GM12878 (cell line): ENCODE measurements around the gene CD200R1. TPM values are rescaled to one million over a fixed set of nuclear protein-coding genes. Genes with fewer than 3 reads are reported as not detected.

Experiments
- NR2C2 ChIP-seq: IDR thresholded peaks from 2 replicates; pipeline ENCODE4 v1.6.1; 2011; ENCODE audit warnings: borderline replicate concordance, low read depth; ENCODE audit not compliant: control insufficient read depth, insufficient read length
- TCF3 ChIP-seq: IDR thresholded peaks from 2 replicates; pipeline ENCODE4 v1.6.1; 2012; ENCODE audit warnings: low read depth, mild to moderate bottlenecking, low read length, borderline replicate concordance; ENCODE audit not compliant: insufficient read depth
- ZNF384 ChIP-seq: IDR thresholded peaks from 2 replicates; pipeline ENCODE4 v1.6.1; 2012; ENCODE audit warnings: low read depth, mild to moderate bottlenecking, low read length, improper control_type of control experiment, borderline replicate concordance
- polyA plus RNA-seq, 11 experiments: library from polyadenylated mRNA; depleted of rRNA in 4 of 11; unstranded in 6 of 11; stranded (reverse) in 5 of 11; fragments of >200 nt; fragmentation: Nextera tagmentation in 4 of 11; fragmentation: Illumina TruSeq in 1 of 11; extraction: Ambion mirVana in 4 of 11; extraction: Trizol in 1 of 11; gene quantifications; 1 replicate in 1 of 11; 2 replicates in 10 of 11; pipeline versions ENCODE4 v1.2.1 to v1.2.3, GENCODE V29; 2011 to 2016; ENCODE audit warnings: inconsistent platforms in 2 of 11, missing spikeins in 2 of 11, low read depth in 1 of 11
- total RNA-seq, 4 experiments: library from RNA; depleted of rRNA in 3 of 4; stranded (reverse); fragments of >200 nt in 3 of 4; fragmentation: Illumina TruSeq in 1 of 4; extraction: Trizol in 1 of 4; gene quantifications; 2 replicates each; pipeline versions ENCODE4 v1.2.1 to v1.2.3, GENCODE V29; 2013 to 2021
- TF ChIP-seq, protein P1 (sequence below): IDR thresholded peaks from 2 replicates; pipeline ENCODE4 v1.6.1; 2012; ENCODE audit warnings: improper control_type of control experiment, low read depth, low read length; ENCODE audit not compliant: insufficient replicate concordance
- TF ChIP-seq, protein P2 (sequence below): IDR thresholded peaks from 2 replicates; pipeline ENCODE4 v1.6.1; 2012; ENCODE audit warnings: mild to moderate bottlenecking, low read depth, low read length
- TF ChIP-seq, protein P3 (sequence below): IDR thresholded peaks from 2 replicates; pipeline ENCODE4 v1.6.1; 2011; ENCODE audit warnings: low read depth, low read length, improper control_type of control experiment, borderline replicate concordance
- TF ChIP-seq, protein P4 (sequence below): fragments of 450-650 bp; IDR thresholded peaks from 2 replicates; pipeline ENCODE4 v1.6.1; 2016; ENCODE audit warnings: mild to moderate bottlenecking, moderate library complexity, borderline replicate concordance
- TF ChIP-seq, protein P5 (sequence below): fragments of 450-650 bp; IDR thresholded peaks from 2 replicates; pipeline ENCODE4 v1.6.1; 2017; ENCODE audit warnings: borderline replicate concordance
- TF ChIP-seq, protein P6 (sequence below): fragments of 450-650 bp; conservative IDR thresholded peaks from 2 replicates; pipeline ENCODE4 v1.6.1; 2017; ENCODE audit warnings: mild to moderate bottlenecking, moderate library complexity

CD200R1 gene
- total and polyA plus RNA-seq, 10 of the 15 experiments (the other 5 are each of a cell fraction or from before 2014, with no cell fraction given), result 0.15 to 1.1 (median 0.88) TPM

DNA sequence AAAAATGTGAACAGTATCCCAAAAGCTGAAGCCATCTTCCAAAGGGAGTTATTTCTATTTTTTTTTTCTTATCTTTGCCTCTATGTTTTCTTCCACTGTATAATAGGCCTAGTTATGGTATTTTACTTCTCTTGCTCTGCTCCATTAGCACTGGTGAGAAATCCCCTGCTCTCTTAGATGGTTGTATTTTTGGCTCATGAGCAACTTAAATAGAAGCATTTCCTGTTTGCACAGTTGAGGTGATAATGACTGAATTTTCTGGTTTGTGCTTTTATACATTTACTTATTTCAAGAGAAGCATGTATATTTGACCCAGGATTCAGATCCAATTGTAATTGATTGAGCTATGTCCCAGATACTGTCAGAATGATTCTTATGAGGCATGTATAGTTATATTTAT lies 66.7 kb downstream of the CD200R1 start (continued):
- TF ChIP-seq, protein P1, sequence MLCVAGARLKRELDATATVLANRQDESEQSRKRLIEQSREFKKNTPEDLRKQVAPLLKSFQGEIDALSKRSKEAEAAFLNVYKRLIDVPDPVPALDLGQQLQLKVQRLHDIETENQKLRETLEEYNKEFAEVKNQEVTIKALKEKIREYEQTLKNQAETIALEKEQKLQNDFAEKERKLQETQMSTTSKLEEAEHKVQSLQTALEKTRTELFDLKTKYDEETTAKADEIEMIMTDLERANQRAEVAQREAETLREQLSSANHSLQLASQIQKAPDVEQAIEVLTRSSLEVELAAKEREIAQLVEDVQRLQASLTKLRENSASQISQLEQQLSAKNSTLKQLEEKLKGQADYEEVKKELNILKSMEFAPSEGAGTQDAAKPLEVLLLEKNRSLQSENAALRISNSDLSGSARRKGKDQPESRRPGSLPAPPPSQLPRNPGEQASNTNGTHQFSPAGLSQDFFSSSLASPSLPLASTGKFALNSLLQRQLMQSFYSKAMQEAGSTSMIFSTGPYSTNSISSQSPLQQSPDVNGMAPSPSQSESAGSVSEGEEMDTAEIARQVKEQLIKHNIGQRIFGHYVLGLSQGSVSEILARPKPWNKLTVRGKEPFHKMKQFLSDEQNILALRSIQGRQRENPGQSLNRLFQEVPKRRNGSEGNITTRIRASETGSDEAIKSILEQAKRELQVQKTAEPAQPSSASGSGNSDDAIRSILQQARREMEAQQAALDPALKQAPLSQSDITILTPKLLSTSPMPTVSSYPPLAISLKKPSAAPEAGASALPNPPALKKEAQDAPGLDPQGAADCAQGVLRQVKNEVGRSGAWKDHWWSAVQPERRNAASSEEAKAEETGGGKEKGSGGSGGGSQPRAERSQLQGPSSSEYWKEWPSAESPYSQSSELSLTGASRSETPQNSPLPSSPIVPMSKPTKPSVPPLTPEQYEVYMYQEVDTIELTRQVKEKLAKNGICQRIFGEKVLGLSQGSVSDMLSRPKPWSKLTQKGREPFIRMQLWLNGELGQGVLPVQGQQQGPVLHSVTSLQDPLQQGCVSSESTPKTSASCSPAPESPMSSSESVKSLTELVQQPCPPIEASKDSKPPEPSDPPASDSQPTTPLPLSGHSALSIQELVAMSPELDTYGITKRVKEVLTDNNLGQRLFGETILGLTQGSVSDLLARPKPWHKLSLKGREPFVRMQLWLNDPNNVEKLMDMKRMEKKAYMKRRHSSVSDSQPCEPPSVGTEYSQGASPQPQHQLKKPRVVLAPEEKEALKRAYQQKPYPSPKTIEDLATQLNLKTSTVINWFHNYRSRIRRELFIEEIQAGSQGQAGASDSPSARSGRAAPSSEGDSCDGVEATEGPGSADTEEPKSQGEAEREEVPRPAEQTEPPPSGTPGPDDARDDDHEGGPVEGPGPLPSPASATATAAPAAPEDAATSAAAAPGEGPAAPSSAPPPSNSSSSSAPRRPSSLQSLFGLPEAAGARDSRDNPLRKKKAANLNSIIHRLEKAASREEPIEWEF, result peak; percentile 41
- TF ChIP-seq, protein P2, sequence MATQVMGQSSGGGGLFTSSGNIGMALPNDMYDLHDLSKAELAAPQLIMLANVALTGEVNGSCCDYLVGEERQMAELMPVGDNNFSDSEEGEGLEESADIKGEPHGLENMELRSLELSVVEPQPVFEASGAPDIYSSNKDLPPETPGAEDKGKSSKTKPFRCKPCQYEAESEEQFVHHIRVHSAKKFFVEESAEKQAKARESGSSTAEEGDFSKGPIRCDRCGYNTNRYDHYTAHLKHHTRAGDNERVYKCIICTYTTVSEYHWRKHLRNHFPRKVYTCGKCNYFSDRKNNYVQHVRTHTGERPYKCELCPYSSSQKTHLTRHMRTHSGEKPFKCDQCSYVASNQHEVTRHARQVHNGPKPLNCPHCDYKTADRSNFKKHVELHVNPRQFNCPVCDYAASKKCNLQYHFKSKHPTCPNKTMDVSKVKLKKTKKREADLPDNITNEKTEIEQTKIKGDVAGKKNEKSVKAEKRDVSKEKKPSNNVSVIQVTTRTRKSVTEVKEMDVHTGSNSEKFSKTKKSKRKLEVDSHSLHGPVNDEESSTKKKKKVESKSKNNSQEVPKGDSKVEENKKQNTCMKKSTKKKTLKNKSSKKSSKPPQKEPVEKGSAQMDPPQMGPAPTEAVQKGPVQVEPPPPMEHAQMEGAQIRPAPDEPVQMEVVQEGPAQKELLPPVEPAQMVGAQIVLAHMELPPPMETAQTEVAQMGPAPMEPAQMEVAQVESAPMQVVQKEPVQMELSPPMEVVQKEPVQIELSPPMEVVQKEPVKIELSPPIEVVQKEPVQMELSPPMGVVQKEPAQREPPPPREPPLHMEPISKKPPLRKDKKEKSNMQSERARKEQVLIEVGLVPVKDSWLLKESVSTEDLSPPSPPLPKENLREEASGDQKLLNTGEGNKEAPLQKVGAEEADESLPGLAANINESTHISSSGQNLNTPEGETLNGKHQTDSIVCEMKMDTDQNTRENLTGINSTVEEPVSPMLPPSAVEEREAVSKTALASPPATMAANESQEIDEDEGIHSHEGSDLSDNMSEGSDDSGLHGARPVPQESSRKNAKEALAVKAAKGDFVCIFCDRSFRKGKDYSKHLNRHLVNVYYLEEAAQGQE, result no peak
- no peak for TF ChIP-seq TCF3
- TF ChIP-seq, protein P3, sequence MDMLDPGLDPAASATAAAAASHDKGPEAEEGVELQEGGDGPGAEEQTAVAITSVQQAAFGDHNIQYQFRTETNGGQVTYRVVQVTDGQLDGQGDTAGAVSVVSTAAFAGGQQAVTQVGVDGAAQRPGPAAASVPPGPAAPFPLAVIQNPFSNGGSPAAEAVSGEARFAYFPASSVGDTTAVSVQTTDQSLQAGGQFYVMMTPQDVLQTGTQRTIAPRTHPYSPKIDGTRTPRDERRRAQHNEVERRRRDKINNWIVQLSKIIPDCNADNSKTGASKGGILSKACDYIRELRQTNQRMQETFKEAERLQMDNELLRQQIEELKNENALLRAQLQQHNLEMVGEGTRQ, result no peak
- TF ChIP-seq, protein P4, sequence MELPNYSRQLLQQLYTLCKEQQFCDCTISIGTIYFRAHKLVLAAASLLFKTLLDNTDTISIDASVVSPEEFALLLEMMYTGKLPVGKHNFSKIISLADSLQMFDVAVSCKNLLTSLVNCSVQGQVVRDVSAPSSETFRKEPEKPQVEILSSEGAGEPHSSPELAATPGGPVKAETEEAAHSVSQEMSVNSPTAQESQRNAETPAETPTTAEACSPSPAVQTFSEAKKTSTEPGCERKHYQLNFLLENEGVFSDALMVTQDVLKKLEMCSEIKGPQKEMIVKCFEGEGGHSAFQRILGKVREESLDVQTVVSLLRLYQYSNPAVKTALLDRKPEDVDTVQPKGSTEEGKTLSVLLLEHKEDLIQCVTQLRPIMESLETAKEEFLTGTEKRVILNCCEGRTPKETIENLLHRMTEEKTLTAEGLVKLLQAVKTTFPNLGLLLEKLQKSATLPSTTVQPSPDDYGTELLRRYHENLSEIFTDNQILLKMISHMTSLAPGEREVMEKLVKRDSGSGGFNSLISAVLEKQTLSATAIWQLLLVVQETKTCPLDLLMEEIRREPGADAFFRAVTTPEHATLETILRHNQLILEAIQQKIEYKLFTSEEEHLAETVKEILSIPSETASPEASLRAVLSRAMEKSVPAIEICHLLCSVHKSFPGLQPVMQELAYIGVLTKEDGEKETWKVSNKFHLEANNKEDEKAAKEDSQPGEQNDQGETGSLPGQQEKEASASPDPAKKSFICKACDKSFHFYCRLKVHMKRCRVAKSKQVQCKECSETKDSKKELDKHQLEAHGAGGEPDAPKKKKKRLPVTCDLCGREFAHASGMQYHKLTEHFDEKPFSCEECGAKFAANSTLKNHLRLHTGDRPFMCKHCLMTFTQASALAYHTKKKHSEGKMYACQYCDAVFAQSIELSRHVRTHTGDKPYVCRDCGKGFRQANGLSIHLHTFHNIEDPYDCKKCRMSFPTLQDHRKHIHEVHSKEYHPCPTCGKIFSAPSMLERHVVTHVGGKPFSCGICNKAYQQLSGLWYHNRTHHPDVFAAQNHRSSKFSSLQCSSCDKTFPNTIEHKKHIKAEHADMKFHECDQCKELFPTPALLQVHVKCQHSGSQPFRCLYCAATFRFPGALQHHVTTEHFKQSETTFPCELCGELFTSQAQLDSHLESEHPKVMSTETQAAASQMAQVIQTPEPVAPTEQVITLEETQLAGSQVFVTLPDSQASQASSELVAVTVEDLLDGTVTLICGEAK, result peak; percentile 26; the same call in 1 of the 2 replicates
- TF ChIP-seq, protein P5, sequence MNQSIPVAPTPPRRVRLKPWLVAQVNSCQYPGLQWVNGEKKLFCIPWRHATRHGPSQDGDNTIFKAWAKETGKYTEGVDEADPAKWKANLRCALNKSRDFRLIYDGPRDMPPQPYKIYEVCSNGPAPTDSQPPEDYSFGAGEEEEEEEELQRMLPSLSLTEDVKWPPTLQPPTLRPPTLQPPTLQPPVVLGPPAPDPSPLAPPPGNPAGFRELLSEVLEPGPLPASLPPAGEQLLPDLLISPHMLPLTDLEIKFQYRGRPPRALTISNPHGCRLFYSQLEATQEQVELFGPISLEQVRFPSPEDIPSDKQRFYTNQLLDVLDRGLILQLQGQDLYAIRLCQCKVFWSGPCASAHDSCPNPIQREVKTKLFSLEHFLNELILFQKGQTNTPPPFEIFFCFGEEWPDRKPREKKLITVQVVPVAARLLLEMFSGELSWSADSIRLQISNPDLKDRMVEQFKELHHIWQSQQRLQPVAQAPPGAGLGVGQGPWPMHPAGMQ, result no peak
- TF ChIP-seq ZNF384, result no peak
- TF ChIP-seq NR2C2, result no peak
- TF ChIP-seq, protein P6, sequence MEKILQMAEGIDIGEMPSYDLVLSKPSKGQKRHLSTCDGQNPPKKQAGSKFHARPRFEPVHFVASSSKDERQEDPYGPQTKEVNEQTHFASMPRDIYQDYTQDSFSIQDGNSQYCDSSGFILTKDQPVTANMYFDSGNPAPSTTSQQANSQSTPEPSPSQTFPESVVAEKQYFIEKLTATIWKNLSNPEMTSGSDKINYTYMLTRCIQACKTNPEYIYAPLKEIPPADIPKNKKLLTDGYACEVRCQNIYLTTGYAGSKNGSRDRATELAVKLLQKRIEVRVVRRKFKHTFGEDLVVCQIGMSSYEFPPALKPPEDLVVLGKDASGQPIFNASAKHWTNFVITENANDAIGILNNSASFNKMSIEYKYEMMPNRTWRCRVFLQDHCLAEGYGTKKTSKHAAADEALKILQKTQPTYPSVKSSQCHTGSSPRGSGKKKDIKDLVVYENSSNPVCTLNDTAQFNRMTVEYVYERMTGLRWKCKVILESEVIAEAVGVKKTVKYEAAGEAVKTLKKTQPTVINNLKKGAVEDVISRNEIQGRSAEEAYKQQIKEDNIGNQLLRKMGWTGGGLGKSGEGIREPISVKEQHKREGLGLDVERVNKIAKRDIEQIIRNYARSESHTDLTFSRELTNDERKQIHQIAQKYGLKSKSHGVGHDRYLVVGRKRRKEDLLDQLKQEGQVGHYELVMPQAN, result 0 out of 2 replicates have a peak, but pooled peaks have one; percentile 18
